ENCODE results near the gene WDR81. TPM values are rescaled to one million over a fixed set of nuclear protein-coding genes. Genes with fewer than 3 reads are reported as not detected.

Gene WDR81
- total RNA-seq, 1 donor from 2014 or later: 16.0 TPM

GRCh38 chr17:1750628-1751027, 26.1 kb downstream of the WDR81 start:
- no peaks in the 10 kb centered on the region for H3K9me3 Mint-ChIP-seq
- H3K4me3 Mint-ChIP-seq: no peak overlapping the region
- no peaks in the 10 kb centered on the region for H3K36me3 Mint-ChIP-seq
- DNase-seq (ENCODE audit: extremely low spot score, unreplicated experiment): no peak
- no peak for TF ChIP-seq CTCF (conservative IDR thresholded peaks at IDR 0.05)
- H3K27ac Mint-ChIP-seq: no peak overlapping the region
- no peaks in the 10 kb centered on the region for H3K27me3 Mint-ChIP-seq
- peaks cover under 1% of the 10 kb centered on the region for H3K4me1 Mint-ChIP-seq (ENCODE audit: unreplicated experiment)

GRCh38 chr17:1752425-1753262, 28.1 kb downstream of the WDR81 start:
- no peaks in the 10 kb centered on the region for H3K36me3 Mint-ChIP-seq
- DNase-seq (ENCODE audit: extremely low spot score, unreplicated experiment): no peak
- H3K9me3 Mint-ChIP-seq: no peaks in the 10 kb centered on the region
- no peaks in the 10 kb centered on the region for H3K27me3 Mint-ChIP-seq
- peaks cover 10% of the 10 kb centered on the region for H3K4me1 Mint-ChIP-seq (ENCODE audit: unreplicated experiment)
- no peak overlapping the region for H3K27ac Mint-ChIP-seq
- H3K4me3 Mint-ChIP-seq: no peak overlapping the region
- no peak for TF ChIP-seq CTCF (conservative IDR thresholded peaks at IDR 0.05)

- no peak for TF ChIP-seq CTCF (conservative IDR thresholded peaks at IDR 0.05)
Observed at GRCh38 chr17:1753767-1754429, 29.4 kb downstream of the WDR81 start.

GRCh38 chr17:1754430-1755112, 30.1 kb downstream of the WDR81 start:
- Mint-ChIP-seq H3K27me3 (no peaks in the 10 kb centered on the region), H3K36me3 (no peaks in the 10 kb centered on the region), H3K27ac (no peak overlapping the region), H3K9me3 (no peaks in the 10 kb centered on the region), H3K4me3 (no peak overlapping the region), H3K4me1 (ENCODE audit: unreplicated experiment) (peaks cover 10% of the 10 kb centered on the region)
- no peak for DNase-seq (ENCODE audit: extremely low spot score, unreplicated experiment)
- no peak for TF ChIP-seq CTCF (conservative IDR thresholded peaks at IDR 0.05)

More at GRCh38 chr17:1753767-1754429, 29.4 kb downstream of the WDR81 start:
- no peaks in the 10 kb centered on the region for H3K9me3 Mint-ChIP-seq
- H3K4me1 Mint-ChIP-seq (ENCODE audit: unreplicated experiment): peaks cover 10% of the 10 kb centered on the region
- no peaks in the 10 kb centered on the region for H3K27me3 Mint-ChIP-seq
- H3K36me3 Mint-ChIP-seq: no peaks in the 10 kb centered on the region
- DNase-seq (ENCODE audit: extremely low spot score, unreplicated experiment): no peak
- no peak overlapping the region for H3K4me3 Mint-ChIP-seq
- H3K27ac Mint-ChIP-seq: no peak overlapping the region

GRCh38 chr17:1755252-1755826, 30.8 kb downstream of the WDR81 start:
- H3K9me3 Mint-ChIP-seq: no peaks in the 10 kb centered on the region
- DNase-seq (ENCODE audit: extremely low spot score, unreplicated experiment): no peak
- no peak for TF ChIP-seq CTCF (conservative IDR thresholded peaks at IDR 0.05)
- no peaks in the 10 kb centered on the region for H3K36me3 Mint-ChIP-seq
- no peak overlapping the region for H3K27ac Mint-ChIP-seq
- peaks cover 10% of the 10 kb centered on the region for H3K4me1 Mint-ChIP-seq (ENCODE audit: unreplicated experiment)
- H3K4me3 Mint-ChIP-seq: no peak overlapping the region
- H3K27me3 Mint-ChIP-seq: no peaks in the 10 kb centered on the region

Measured in type B pancreatic cell (in vitro differentiated cells).